ENCODE measurements around the gene BCKDK.

- TF ChIP-seq CTCF (IDR thresholded peaks at IDR 0.05) (no peak), POLR2AphosphoS5 (IDR thresholded peaks at IDR 0.05) (no peak), POLR2A (IDR thresholded peaks at IDR 0.05) (no peak)
Observed at GRCh38 chr16:31110106-31111034, 2.2 kb downstream of the BCKDK start.

Data from breast epithelium (tissue), 3 donors.